GM18951 (cell line): ENCODE results near the gene MINDY4B.

ENCODE experiments used
- POLR2A ChIP-seq: IDR thresholded peaks from 4 replicates; pipeline ENCODE4 v1.6.1; 2011; ENCODE audit warnings: mild to moderate bottlenecking; ENCODE audit not compliant: insufficient read length, insufficient read depth; ENCODE audit errors: extremely low read depth
- in situ Hi-C: fragments of 300-500 bp; cut with MboI; formaldehyde crosslinking; loops from one replicate; pipeline ENCODE4 v1.12.0; 2022; ENCODE audit warnings: low sequenced_read_pairs, mixed read lengths, inconsistent platforms; ENCODE audit not compliant: unreplicated experiment

Gene MINDY4B

GRCh38 chr3:150823277-150823676 lies 82.0 kb downstream of the MINDY4B start:
- no peak for TF ChIP-seq POLR2A
- in situ Hi-C loops: no loop called here

- in situ Hi-C loops: no loop called here
- no peak for TF ChIP-seq POLR2A
These were observed 82.6 kb downstream of the MINDY4B start for GRCh38 chr3:150822636-150823035.
